HG03442 (cell line): ENCODE data around the gene PWP2.
A peak's percentile ranks its signal among the peaks of the same experiment; 100 is the strongest.
"Not testable (repeated sequence)": the region's sequence is repeated elsewhere in the genome, so short reads cannot be mapped to it uniquely, and the experiment has no call there.

Experiments
- ATAC-seq: cut with Tn5 transposase; IDR thresholded peaks from one replicate; pipeline ENCODE4 v1.9.1; 2021; ENCODE audit warnings: mild to moderate bottlenecking, moderate library complexity; ENCODE audit not compliant: unreplicated experiment

Gene PWP2

GRCh38 chr21:44082648-44083440, 24.4 kb upstream of the PWP2 start:
- no peak for ATAC-seq

- ATAC-seq, result no peak
Measured at GRCh38 chr21:44083631-44084291, 23.4 kb upstream of the PWP2 start.

- no peak for ATAC-seq
Measured at GRCh38 chr21:44084496-44085241, 22.5 kb upstream of the PWP2 start.

- ATAC-seq, result no peak
Measured at GRCh38 chr21:44085491-44086321, 21.5 kb upstream of the PWP2 start.

- no peak for ATAC-seq
Measured at GRCh38 chr21:44086636-44087425, 20.4 kb upstream of the PWP2 start.

GRCh38 chr21:44087426-44088400, 19.5 kb upstream of the PWP2 start:
- no peak for ATAC-seq

- no peak for ATAC-seq
Measured at GRCh38 chr21:44088401-44088780, 18.8 kb upstream of the PWP2 start.

GRCh38 chr21:44089001-44089911, 17.9 kb upstream of the PWP2 start:
- ATAC-seq, result no peak

- no peak for ATAC-seq
Measured at GRCh38 chr21:44090325-44090724, 16.9 kb upstream of the PWP2 start.

GRCh38 chr21:44092211-44092610, 15.0 kb upstream of the PWP2 start:
- no peak for ATAC-seq

GRCh38 chr21:44093761-44094160, 13.4 kb upstream of the PWP2 start:
- no peak for ATAC-seq

- no peak for ATAC-seq
Measured at GRCh38 chr21:44094832-44095231, 12.4 kb upstream of the PWP2 start.

- ATAC-seq, result not testable (repeated sequence)
Measured at GRCh38 chr21:44098507-44098906, 8.7 kb upstream of the PWP2 start.

- not testable (repeated sequence) for ATAC-seq
Measured at GRCh38 chr21:44098964-44099363, 8.2 kb upstream of the PWP2 start.

GRCh38 chr21:44107589-44107988, 390 bp downstream of the PWP2 start:
- ATAC-seq, result peak; percentile 30

- ATAC-seq, result not testable (repeated sequence)
Measured at GRCh38 chr21:44113702-44114371, 6.6 kb downstream of the PWP2 start.

GRCh38 chr21:44122131-44122530, 14.9 kb downstream of the PWP2 start:
- not testable (repeated sequence) for ATAC-seq
